GM20431 (cell line): ENCODE results near the gene TMEM97.
"Not testable (repeated sequence)": the region's sequence is repeated elsewhere in the genome, so short reads cannot be mapped to it uniquely, and the experiment has no call there.

Experiments
- in situ Hi-C: fragments of 300-500 bp; cut with MseI, MboI; formaldehyde crosslinking; loops from one replicate; pipeline ENCODE4 v1.15.0; 2020; ENCODE audit warnings: low sequenced_read_pairs; ENCODE audit not compliant: unreplicated experiment

The TMEM97 gene

GRCh38 chr17:28335201-28335958, 16.4 kb downstream of the TMEM97 start, which contains the start of the genes IFT20 and TNFAIP1:
Gene IFT20 (minus strand): TSS chr17:28335472. CDS start chr17:28331985, 3,487 bp downstream.
Gene TNFAIP1 (plus strand): TSS chr17:28335761. CDS start chr17:28339522, 3,761 bp downstream.
- in situ Hi-C loops = no loop called here

GRCh38 chr17:28335959-28336871, 17.2 kb downstream of the TMEM97 start:
- in situ Hi-C loops = no loop called here

GRCh38 chr17:28338056-28338768, 19.2 kb downstream of the TMEM97 start:
- in situ Hi-C loops = no loop called here

- in situ Hi-C loops = not testable (repeated sequence)
Measured at GRCh38 chr17:28338769-28339212, 19.8 kb downstream of the TMEM97 start.

GRCh38 chr17:28339431-28339830, 20.4 kb downstream of the TMEM97 start:
- in situ Hi-C loops = no loop called here

GRCh38 chr17:28340374-28340773, 21.4 kb downstream of the TMEM97 start:
- in situ Hi-C loops = no loop called here

GRCh38 chr17:28341516-28341915, 22.5 kb downstream of the TMEM97 start:
- in situ Hi-C loops = no loop called here

- in situ Hi-C loops = no loop called here
Measured at GRCh38 chr17:28342313-28342712, 23.3 kb downstream of the TMEM97 start.

- in situ Hi-C loops = no loop called here
Measured at GRCh38 chr17:28343491-28343932, 24.5 kb downstream of the TMEM97 start.

- in situ Hi-C loops = no loop called here
Measured at GRCh38 chr17:28344011-28344410, 25.0 kb downstream of the TMEM97 start.

- in situ Hi-C loops = no loop called here
Measured at GRCh38 chr17:28344435-28344901, 25.5 kb downstream of the TMEM97 start.

- in situ Hi-C loops = no loop called here
Measured at GRCh38 chr17:28345419-28346198, 26.6 kb downstream of the TMEM97 start.

- in situ Hi-C loops = no loop called here
Measured at GRCh38 chr17:28346199-28346580, 27.2 kb downstream of the TMEM97 start.

- in situ Hi-C loops = no loop called here
Measured at GRCh38 chr17:28346746-28347246, 27.8 kb downstream of the TMEM97 start.

- in situ Hi-C loops = no loop called here
Measured at GRCh38 chr17:28347261-28347891, 28.4 kb downstream of the TMEM97 start.

GRCh38 chr17:28348979-28349378, 30.0 kb downstream of the TMEM97 start:
- in situ Hi-C loops = no loop called here

- in situ Hi-C loops = no loop called here
Measured at GRCh38 chr17:28350271-28350670, 31.3 kb downstream of the TMEM97 start.

- in situ Hi-C loops = no loop called here
Measured at GRCh38 chr17:28357061-28357900, 38.3 kb downstream of the TMEM97 start, which contains the start of gene POLDIP2. Gene POLDIP2 (minus strand): TSS chr17:28357527. CDS start chr17:28357448, 79 bp downstream.
